SK-N-MC (cell line): ENCODE data around the gene ALPL.

Source experiments
- EZH2 ChIP-seq: fragments of 200-600 bp; sonication (generic); IDR thresholded peaks from one replicate; pipeline ENCODE4 v1.6.1; 2017; ENCODE audit warnings: antibody characterized with exemption
- FOXP2 ChIP-seq: optimal IDR thresholded peaks from 2 replicates; pipeline ENCODE3; 2011; ENCODE audit warnings: mild to moderate bottlenecking, moderate library complexity; ENCODE audit not compliant: insufficient read depth; ENCODE audit errors: extremely low read length, control extremely low read depth
- POLR2AphosphoS5 ChIP-seq: IDR thresholded peaks from 2 replicates; pipeline ENCODE4 v1.6.1; 2012; ENCODE audit warnings: mild to moderate bottlenecking, low read depth, low read length, borderline replicate concordance

DNA sequence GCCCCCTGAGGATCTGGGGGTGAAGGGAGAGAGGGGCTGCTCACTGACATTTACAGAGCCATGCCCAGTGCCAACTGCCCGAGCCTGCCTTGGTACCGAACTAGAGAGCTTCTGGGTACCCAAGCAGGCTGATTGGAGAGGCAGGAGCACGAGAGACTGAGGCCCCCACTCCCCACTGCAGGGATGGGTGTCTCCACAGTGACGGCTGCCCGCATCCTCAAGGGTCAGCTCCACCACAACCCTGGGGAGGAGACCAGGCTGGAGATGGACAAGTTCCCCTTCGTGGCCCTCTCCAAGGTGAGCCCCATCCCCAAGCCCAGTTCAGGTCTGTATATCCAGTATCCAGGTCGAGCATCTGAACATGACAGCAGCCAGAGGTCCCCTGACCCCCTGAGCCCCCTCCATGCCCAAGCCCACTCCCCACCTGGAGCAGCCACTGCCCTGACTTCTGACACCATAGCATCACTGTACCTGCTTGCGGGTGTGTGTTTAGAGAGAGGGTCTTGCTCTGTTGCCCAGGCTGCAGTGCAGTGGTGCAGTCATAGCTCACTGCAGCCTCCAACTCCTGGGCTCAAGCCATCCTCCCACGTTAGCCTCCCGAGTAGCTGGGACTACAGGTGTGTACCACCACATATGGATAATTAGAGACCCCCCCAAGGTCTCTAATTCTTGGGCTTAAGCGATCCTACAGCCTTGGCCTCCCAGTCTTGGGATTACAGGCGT, 51.9 kb downstream of the ALPL start:
- TF ChIP-seq EZH2, result no peak
- TF ChIP-seq POLR2AphosphoS5, result no peak
- TF ChIP-seq FOXP2, result no peak
